SK-MEL-5 (cell line): ENCODE data around the gene TMEM184A. TPM values are rescaled to one million over a fixed set of nuclear protein-coding genes. Genes with fewer than 3 reads are reported as not detected.

Experiments
- DNase-seq: peaks from one replicate; pipeline ENCODE4 v3.0.0-alpha.2; 2016; ENCODE audit warnings: low read depth, low spot score
- in situ Hi-C: cut with HindIII; loops from 2 replicates; pipeline ENCODE4 v1.10.0; 2016; ENCODE audit warnings: low sequenced_read_pairs, high pct_unique_total_duplicates, low pct_unique_long_range_greater_than_20kb
- total RNA-seq: library from RNA; depleted of rRNA; stranded (reverse); fragments of >200 nt; shearing (Covaris generic); gene quantifications from 2 replicates; pipeline ENCODE4 v1.2.3, GENCODE V29; 2014

The TMEM184A gene
- total RNA-seq, 1 experiment from 2014 or later, result 0.16 TPM

DNA sequence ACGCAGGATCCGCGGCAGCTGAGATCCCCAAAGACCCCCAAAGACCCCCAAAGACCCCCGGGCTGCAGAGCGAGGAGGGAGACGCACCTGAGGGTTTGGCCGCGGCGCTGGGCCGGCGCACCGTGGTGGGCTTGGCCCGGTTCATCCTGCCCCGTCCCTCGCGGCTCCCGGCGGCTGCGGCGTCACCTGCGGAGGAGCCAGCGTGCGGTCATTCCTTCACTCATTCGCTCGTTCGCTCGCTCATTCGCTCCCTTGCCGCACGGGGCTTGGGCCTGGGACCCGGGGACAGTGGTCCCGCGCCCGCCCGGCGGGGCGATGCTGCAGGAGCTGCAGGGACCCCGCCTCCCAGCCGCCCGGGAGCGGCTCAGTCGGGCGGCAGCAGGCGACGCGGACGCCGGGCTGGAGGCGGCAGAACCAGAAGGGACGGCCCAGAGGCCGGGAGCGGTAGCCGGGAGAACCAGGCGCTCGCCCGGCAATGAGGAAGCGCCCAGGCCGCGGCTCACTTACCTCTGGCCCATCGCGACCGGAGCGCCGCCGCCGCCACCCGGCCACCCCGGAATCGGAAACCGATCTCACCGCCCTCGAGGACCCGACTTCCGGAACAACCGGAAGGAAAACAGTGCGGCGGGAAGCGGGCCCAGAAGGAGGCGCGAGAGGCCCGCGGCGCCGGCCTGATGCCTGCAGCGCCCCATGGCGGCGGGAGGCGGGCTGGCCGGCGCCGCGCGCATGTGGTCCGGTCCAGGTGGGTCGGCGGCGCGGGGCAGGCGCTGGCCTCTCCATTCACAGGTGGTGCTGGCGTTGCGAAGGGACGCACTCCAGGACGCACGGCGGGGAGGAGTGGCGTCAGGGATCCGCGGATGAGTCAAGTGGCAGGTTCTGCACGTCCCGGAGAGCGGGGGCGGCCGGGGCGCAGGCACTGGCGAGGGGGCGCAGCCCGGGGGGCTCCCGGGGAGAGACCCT lies 51.9 kb downstream of the TMEM184A start, which contains the start of gene INTS1:
TSS of gene INTS1 (minus strand) at position 574 of the 960 bp plus-strand sequence. CDS start at position 145, 429 bp downstream.
- in situ Hi-C loops, result no loop called here
- peak; percentile 95 for DNase-seq

DNA sequence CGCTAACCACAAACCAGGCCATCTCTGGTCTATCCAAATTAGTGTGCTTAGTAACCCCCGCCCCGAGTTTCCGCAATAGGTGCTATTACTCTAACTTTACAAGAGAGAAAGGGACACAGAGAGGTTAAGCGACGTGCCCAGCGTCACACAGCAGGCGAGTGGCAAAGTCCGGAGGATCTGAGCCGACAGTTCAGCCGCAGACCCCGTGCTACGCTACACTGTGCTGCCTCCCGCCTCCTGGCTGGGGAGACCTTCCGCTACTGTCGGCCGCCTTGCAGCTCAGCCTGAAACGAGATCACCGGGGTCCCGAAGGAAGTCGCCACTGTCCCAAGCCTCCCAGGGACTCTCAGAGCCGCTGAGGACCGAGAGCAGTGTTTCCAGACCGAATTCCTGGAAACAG lies 52.6 kb downstream of the TMEM184A start:
- in situ Hi-C loops, result no loop called here
- no peak for DNase-seq

DNA sequence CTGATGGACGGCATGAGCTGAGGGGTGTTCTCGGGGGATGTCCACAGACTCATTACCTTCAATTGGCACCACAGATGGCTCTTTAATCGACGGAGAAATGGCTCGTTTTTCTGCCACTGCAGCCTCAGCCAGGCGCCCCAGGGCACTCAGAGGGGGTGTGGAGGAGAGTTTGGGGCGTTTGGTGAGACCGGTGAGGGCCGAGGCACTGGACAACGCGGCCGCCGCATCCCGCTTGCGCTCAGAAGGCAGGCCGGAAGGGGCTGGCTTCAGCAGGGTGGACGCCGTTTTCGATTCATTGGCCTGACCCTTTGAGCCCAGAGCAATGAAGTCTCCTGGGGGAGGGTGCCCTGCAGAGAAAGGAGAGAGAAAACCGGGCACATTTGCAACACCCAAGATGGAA lies 53.2 kb downstream of the TMEM184A start:
- in situ Hi-C loops, result no loop called here
- no peak for DNase-seq

DNA sequence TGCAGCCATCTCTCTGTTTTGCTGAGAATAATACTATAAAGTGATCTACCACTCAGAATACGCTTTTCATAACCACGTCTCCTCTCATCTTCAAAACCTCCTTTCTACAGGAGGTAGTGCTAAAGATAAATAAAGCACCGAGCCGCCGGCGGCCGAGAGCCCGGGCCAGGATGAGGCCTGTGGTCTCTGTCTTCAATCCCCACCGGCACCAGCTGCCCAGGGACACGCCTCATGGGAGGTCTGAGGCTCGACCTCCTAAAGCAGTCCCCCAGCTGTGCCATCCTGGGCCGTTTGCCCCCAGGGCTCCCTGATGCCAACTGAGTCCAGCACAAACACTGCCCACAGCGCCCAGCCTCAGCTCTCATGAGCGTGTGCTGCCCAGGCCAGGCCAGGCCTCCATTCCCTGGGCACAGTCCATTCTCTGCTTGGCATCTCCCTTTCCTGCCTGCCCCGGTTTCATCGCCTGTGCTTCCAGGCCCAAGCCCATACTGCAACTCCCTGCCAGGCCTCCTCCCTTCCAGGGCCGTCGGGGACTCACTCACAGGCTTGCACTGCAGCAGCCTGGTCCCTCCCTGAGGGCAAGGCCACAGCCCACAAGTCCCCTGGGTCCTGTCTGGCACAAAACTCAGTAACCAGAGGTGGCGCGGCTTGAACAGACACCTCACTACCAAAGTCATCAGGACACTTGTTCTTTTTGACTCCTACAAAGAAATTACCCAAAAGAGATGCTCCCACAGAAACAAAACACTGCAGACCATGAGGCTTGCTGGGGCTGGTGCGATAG lies 54.3 kb downstream of the TMEM184A start:
- DNase-seq, result no peak
- in situ Hi-C loops, result no loop called here

DNA sequence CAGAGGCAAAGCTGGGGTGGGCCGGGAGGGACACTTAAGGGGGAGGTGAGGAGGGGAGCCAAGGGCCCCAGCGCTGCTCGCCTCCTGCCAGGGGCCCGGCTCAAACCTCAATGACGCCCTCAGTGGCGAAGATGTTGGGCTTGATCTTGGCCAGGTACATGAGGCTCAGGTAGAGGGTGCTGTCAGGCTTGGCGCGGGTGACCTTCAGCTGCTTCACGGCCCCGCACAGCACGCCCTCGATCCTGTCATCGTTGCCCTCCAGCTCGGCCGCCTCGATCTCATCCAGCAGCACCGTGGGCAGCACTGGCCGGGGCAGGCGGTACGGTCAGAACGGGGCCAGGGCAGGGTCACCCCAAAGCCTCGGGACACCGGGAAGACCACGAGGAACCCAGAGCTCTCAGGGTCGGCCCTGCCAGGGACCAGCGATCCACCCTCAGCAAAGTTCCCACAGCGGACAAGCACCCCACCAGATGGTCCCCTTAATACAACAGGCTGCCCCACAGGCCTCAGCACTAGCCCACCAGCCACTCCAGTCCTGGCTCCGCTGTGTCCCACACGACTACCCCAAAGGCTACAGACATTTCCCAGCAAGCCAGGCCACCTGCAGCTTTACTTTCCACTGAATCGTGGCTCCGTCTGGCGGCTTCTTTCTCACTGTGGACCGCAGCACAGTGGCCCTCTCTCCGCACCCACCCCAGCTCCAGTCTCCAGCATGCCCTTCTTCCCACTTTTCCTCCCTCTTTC lies 55.8 kb downstream of the TMEM184A start:
- no peak for DNase-seq
- in situ Hi-C loops, result no loop called here

DNA sequence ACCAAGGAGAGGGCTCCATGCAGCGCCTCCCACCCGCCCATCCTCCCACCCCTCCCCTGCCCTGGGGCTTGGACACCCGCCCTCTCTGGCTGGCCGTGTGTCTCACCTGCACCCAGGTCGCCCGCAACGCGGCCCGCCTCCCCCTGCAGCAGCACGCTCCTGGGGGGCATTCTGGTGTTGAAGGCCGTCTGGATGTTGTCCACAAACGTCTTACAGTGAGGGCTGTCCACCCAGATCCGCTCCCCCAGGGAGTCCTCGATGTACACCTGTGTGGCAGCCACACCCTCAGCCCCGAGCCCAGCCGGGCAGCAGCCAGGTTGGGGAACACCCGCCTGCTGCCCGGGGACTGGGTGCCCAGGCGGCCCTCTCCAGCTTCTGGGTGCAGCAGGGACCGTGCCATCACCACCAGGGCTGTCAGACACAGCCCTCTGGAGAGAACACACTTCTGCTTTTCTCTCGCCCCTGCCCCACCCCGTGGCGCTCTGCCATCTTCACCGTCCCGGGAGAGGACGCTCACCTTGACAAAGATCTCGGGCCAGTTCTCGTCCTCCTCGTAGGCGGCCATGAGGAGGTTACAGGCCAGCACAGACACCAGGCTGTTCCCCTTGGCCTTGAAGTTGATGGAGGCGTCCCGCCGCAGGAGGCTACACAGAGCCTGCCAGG lies 56.5 kb downstream of the TMEM184A start:
- DNase-seq, result no peak
- in situ Hi-C loops, result no loop called here

DNA sequence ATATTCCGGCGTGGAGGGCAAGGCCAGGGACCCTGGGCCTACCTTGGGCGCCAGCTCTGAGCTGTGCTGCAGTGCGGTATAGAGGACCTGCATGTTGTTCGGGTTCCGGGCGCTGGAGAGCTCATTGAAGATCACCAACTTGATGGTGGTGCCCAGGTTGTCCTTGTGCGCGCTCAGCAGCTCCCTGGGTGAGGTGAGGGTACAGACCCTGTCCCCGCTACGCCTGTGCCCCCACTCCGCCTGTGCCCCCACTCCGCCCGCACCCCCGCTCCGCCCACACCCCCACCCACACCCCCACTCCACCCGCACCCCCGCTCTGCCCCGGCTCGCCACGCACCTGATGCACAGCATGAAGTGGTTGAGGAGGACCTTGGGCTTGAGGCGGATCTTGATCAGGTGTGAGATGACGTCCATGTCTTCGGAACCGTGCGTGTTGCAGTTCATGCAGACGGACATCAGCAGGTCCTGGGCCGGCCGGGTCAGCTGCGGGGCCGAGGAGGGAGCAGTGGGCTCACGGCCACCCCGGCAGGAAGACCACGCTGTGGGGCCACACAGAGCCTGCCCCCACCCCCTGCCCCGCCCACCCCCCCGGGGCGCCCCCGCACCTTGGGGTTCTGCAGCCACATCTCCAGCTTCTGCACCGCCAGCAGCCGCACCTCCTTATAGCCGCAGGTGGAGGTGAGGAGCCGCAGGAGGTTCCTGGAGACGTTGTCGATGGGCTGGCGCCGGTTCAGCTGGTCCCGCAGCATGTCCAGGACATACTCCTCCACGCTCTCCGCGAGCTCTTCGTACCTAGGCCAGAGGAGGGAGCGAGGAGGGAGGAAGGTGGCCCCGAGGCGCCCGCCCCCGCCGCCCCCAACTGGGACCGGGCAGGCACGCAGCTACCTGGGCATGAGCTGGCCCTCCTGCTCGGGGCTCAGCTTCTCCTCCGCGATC lies 57.4 kb downstream of the TMEM184A start:
- no peak for DNase-seq
- in situ Hi-C loops, result no loop called here

DNA sequence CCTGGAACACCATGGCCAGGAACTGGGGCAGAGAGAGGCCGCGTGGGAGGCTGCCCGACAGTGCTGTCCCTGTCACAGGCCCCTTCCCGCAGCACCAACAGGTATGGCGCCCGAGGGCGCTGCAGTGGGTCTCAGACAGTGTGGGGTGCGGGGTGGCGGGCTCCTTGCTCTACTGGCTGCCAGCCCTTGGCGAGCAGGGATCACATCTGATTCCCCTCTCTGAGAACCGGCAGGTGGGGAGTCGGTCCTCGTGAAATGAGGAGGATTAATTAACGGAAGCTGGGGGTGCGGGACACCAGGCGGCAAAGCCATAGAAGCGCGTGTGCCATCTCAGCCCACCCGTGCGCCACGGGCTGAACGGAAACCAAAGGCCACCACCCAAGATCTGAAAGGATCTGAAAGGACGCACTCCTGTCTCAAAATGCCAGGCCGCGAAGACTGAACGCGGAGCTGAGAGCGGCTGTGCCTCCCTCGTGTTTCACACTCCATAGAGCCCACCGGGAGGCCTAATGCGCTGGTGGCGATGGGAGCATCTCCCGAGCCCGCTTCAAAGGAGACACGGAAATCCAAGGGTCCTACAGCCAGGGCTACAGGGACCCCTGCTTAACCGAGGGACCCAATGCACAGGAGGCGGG lies 58.6 kb downstream of the TMEM184A start:
- in situ Hi-C loops, result no loop called here
- DNase-seq, result no peak

DNA sequence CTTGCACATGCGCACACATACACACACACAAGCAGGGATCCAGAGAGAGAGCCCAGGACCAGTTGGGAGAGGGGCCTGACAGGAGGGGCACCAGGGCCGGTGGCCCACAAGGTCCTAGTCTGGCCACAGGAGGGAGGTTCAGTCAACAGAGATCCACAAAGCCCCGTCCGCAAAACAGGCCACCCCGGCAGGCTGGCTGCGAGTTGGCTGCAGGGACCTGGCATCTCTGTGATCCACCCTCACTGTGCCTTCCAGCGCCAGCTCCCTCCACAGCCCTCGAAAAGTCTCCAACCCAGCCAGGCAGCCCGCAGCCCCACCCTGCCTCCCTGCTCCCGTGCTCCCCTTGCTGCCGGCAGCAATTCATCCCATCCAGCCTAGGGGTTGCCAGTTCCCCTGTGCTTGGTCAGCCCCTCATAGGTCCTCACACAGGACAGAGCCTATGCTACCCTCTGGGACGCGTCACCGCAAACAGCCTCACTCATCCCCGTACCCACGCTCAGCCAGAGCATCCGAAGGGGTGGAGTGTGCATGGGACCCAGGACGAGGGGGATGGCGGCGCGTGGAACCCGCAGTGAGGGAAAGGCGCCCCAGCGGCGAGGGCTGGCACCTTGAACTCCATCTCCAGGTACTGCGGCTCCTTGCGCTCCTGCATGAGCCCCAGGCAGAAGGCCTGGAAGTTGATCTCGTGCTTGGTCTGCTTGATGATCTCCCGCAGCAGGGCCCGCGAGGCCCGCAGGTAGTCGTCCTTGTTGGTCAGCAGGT lies 59.3 kb downstream of the TMEM184A start:
- in situ Hi-C loops, result no loop called here
- DNase-seq, result no peak

DNA sequence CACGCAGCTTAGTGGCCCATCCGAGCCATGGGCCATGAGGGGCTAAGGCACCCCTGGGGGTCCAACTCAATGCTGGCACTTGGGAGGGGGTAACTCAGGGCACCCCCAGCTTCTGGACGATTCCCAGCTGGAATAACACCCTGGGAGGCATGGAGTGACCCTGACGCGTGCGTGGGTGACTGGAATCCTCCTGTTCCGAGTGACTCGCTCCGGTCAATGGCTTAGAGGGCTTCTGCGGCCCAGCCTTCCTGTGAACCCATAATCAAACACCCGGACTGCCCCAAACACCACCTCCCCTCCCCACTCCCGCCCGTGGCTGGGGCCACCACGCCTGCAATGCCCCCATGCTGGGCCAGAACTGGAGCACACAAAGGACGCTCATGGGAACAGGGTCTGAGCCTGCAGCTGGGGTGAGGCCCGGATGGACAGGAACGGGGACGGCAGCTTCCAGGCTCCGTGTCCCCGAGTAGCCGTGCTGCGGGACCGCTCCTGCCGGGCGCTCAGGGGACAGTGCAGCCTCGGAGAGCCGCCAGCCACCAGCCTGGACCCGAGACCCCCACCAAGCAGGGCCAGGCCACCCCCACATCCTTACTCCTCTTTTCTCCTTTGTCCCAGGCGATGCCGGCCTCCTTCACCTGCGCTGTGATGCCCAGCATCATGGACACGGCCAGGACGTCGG lies 60.3 kb downstream of the TMEM184A start:
- no peak for DNase-seq
- in situ Hi-C loops, result no loop called here

DNA sequence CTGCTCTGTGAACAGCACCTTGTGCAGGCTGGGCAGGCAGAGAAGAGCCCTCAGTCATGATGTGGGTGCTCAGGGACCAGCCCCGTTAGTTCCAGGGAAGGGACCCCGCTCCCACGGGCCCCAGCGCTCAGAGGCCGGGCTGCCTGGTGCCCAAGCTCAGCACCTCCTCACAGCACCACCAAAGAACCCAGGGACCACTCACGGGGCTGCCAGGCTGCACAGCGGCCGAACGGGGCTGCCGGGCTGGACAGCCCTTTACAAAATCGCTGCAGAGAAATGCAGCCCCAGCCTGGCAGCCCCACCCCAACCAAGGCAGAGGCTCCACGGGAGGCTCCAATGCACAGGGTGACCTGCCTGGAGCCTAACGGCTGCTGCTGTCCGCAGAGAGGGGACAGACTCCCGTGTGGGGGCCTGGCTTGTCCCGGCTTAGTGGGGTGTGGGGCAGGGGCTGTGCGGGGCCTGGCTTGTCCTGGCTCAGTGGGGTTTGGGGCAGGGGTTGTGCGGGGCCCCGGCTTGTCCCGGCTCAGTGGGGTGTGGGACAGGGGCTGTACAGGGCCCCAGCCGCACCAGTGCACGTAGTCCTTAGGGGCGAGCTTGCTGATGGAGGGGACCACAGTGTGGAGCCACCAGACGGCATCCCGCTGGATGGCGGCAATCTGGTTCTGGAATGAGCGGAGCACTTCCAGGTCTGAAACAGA lies 61.0 kb downstream of the TMEM184A start:
- in situ Hi-C loops, result no loop called here
- DNase-seq, result no peak

DNA sequence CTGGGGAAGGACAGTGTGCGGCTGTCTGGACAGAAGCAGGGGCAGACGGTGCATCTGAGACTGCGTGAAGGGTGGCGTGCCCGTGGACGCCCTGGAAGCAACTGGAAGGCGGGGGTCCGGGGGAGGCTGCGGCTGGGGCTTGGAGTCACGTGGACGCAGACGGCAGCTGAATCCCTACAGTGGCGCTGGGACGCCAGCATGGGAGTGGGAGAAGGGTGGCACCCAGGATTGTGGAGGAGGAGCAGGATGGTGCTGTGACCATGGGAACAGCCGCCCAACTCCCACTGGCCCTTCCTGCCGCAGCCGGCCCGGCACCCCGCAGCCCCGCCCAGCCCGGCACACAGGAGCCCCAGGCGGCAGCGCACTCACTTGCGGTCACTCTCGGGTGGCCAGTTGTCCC lies 61.6 kb downstream of the TMEM184A start:
- DNase-seq, result no peak
- in situ Hi-C loops, result no loop called here

DNA sequence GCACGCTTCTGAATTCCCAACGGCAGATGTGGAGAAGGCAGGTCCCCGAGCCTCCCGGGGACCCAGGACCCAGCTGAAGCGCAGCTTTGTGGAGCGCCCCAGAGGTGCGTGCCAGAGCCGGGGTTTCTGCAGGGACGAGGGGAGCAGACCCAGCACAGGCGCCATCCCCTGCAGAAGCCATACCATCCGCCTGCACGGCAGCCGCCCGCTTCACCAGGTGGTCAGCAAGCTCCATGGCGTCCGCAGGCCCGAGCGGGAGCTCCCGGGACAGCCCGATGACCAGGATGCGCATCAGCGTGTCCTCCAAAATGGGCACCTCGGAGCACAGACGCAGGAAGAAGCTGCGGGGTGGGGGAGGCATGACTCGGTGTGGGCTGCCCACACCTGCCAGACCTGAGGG lies 62.4 kb downstream of the TMEM184A start:
- in situ Hi-C loops, result no loop called here
- no peak for DNase-seq

DNA sequence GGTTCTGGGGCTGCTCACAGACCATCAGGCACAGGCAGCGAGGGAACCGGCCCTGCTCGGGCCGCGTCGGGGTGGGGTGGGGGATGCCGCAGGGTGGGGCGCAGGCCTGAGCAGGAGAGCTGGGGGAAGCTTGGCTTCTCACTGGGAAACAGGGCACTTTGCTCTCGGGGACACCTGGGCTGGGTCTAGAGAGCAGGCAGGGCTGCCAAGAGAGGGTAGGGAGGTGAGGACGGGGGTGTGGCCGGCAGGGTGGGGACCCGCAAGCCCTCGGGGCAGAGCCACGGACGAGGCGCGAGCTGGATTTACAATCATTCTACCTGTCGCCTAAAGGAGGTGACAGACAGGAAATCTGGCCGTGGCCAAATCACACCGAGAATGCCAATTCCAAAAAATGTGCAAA lies 62.9 kb downstream of the TMEM184A start:
- in situ Hi-C loops, result no loop called here
- DNase-seq, result no peak
